ENCODE measurements around the gene NFKBIZ. TPM values are rescaled to one million over a fixed set of nuclear protein-coding genes. Genes with fewer than 3 reads are reported as not detected.

Gene NFKBIZ
- total RNA-seq, 2 experiments from 2014 or later: 11.8 to 26.6 TPM

GRCh38 chr3:101840066-101840465 is 9.2 kb upstream of the NFKBIZ start:
- H2AFZ ChIP-seq (ENCODE audit: low read length): no peak overlapping the region
- CTCF ChIA-PET (ENCODE audit: unreplicated experiment): no interaction called here
- peaks cover 46% of the 10 kb centered on the region for H3K4me1 ChIP-seq (ENCODE audit: insufficient read depth, low read length, poor library complexity, severe bottlenecking)
- no peak for DNase-seq (ENCODE audit: low spot score)
- no peaks in the 10 kb centered on the region for H3K79me2 ChIP-seq (ENCODE audit: insufficient read depth, low read depth, low read length)
- POLR2A ChIA-PET: interaction anchor here (0.6 to 3.2 kb wide), 5 partner anchors 9 to 63 kb away, joined by 3 to 33 read pairs (median 6); partner anchors contain the start of gene NFKBIZ
- no peaks in the 10 kb centered on the region; the same call in 1 of the 2 replicates for H4K20me1 ChIP-seq (ENCODE audit: insufficient read depth, low read length)
- intact Hi-C loops (cut with micrococcal nuclease; ENCODE audit: unreplicated experiment): no loop called here
- H3K9me2 ChIP-seq (ENCODE audit: insufficient read depth, low read length): no peaks in the 10 kb centered on the region
- TF ChIP-seq EZH2phosphoT487 (IDR thresholded peaks at IDR 0.05; ENCODE audit: borderline replicate concordance, low read depth, low read length): no peak
- TF ChIP-seq, protein P1, sequence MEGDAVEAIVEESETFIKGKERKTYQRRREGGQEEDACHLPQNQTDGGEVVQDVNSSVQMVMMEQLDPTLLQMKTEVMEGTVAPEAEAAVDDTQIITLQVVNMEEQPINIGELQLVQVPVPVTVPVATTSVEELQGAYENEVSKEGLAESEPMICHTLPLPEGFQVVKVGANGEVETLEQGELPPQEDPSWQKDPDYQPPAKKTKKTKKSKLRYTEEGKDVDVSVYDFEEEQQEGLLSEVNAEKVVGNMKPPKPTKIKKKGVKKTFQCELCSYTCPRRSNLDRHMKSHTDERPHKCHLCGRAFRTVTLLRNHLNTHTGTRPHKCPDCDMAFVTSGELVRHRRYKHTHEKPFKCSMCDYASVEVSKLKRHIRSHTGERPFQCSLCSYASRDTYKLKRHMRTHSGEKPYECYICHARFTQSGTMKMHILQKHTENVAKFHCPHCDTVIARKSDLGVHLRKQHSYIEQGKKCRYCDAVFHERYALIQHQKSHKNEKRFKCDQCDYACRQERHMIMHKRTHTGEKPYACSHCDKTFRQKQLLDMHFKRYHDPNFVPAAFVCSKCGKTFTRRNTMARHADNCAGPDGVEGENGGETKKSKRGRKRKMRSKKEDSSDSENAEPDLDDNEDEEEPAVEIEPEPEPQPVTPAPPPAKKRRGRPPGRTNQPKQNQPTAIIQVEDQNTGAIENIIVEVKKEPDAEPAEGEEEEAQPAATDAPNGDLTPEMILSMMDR (conservative IDR thresholded peaks at IDR 0.05; ENCODE audit: low read length): no peak
- no peak overlapping the region for H3K27ac ChIP-seq (ENCODE audit: low read depth, low read length, poor library complexity, severe bottlenecking)
- BruUV-seq (replicated peaks): no TSS peak
- H3K4me2 ChIP-seq (ENCODE audit: low read length): no peak overlapping the region
- no peaks in the 10 kb centered on the region for H3K9me3 ChIP-seq (ENCODE audit: low read length)
- no peak overlapping the region for H3K4me3 ChIP-seq (ENCODE audit: low read depth, low read length, poor library complexity, severe bottlenecking)
- H3K36me3 ChIP-seq (ENCODE audit: insufficient read depth, low read length): peaks cover 8% of the 10 kb centered on the region; the same call in 1 of the 2 replicates

- no peak overlapping the region for H3K4me3 ChIP-seq (ENCODE audit: low read depth, low read length, poor library complexity, severe bottlenecking)
- H4K20me1 ChIP-seq (ENCODE audit: insufficient read depth, low read length): no peaks in the 10 kb centered on the region
- 0 out of 2 replicates have a peak overlapping the region, but pooled peaks have one; percentile 3 for H3K4me2 ChIP-seq (ENCODE audit: low read length)
- no peaks in the 10 kb centered on the region for H3K9me2 ChIP-seq (ENCODE audit: insufficient read depth, low read length)
- H3K36me3 ChIP-seq (ENCODE audit: insufficient read depth, low read length): peaks cover 11% of the 10 kb centered on the region; the same call in 1 of the 2 replicates
- intact Hi-C loops (cut with micrococcal nuclease; ENCODE audit: unreplicated experiment): no loop called here
- ChIA-PET CTCF (ENCODE audit: unreplicated experiment) (no interaction called here), POLR2A (interaction anchor here (0.6 to 1.9 kb wide), 10 partner anchors 10 to 758 kb away, joined by 3 to 10 read pairs (median 5); no protein-coding TSS in a partner anchor)
- no TSS peak for BruUV-seq (replicated peaks)
- no peaks in the 10 kb centered on the region for H3K79me2 ChIP-seq (ENCODE audit: insufficient read depth, low read depth, low read length)
- H3K4me1 ChIP-seq (ENCODE audit: insufficient read depth, low read length, poor library complexity, severe bottlenecking): peaks cover 42% of the 10 kb centered on the region
- DNase-seq (ENCODE audit: low spot score): no peak
- no peak overlapping the region for H2AFZ ChIP-seq (ENCODE audit: low read length)
- TF ChIP-seq EZH2phosphoT487 (IDR thresholded peaks at IDR 0.05; ENCODE audit: borderline replicate concordance, low read depth, low read length): no peak
- TF ChIP-seq, protein P1 (conservative IDR thresholded peaks at IDR 0.05; ENCODE audit: low read length): no peak
- H3K27ac ChIP-seq (ENCODE audit: low read depth, low read length, poor library complexity, severe bottlenecking): no peak overlapping the region
- H3K9me3 ChIP-seq (ENCODE audit: low read length): no peaks in the 10 kb centered on the region
Observed at GRCh38 chr3:101842245-101842934, 6.9 kb upstream of the NFKBIZ start.

- ChIA-PET CTCF (ENCODE audit: unreplicated experiment) (no interaction called here), POLR2A (interaction anchor here (0.6 to 1.9 kb wide), 13 partner anchors 9 to 757 kb away, joined by 3 to 10 read pairs (median 5); no protein-coding TSS in a partner anchor)
- peaks cover 11% of the 10 kb centered on the region; the same call in 1 of the 2 replicates for H3K36me3 ChIP-seq (ENCODE audit: insufficient read depth, low read length)
- peak overlapping the region; percentile 29; the same call in 1 of the 2 replicates for H3K4me2 ChIP-seq (ENCODE audit: low read length)
- no peaks in the 10 kb centered on the region for H3K79me2 ChIP-seq (ENCODE audit: insufficient read depth, low read depth, low read length)
- peak; percentile 56 for DNase-seq (ENCODE audit: low spot score)
- H3K9me2 ChIP-seq (ENCODE audit: insufficient read depth, low read length): no peaks in the 10 kb centered on the region
- no peak overlapping the region for H3K27ac ChIP-seq (ENCODE audit: low read depth, low read length, poor library complexity, severe bottlenecking)
- intact Hi-C loops (cut with micrococcal nuclease; ENCODE audit: unreplicated experiment): no loop called here
- no peaks in the 10 kb centered on the region for H3K9me3 ChIP-seq (ENCODE audit: low read length)
- no peak for TF ChIP-seq EZH2phosphoT487 (IDR thresholded peaks at IDR 0.05; ENCODE audit: borderline replicate concordance, low read depth, low read length)
- no peaks in the 10 kb centered on the region for H4K20me1 ChIP-seq (ENCODE audit: insufficient read depth, low read length)
- no peak overlapping the region for H2AFZ ChIP-seq (ENCODE audit: low read length)
- H3K4me3 ChIP-seq (ENCODE audit: low read depth, low read length, poor library complexity, severe bottlenecking): peak overlapping the region; percentile 25
- peaks cover 42% of the 10 kb centered on the region for H3K4me1 ChIP-seq (ENCODE audit: insufficient read depth, low read length, poor library complexity, severe bottlenecking)
- BruUV-seq (replicated peaks): no TSS peak
Observed at GRCh38 chr3:101842935-101843330, 6.4 kb upstream of the NFKBIZ start.
